Peyer's patch (tissue), 4 donors: ENCODE results near the gene TMEM120A. TPM values are rescaled to one million over a fixed set of nuclear protein-coding genes. Genes with fewer than 3 reads are reported as not detected.
A peak's percentile ranks its signal among the peaks of the same experiment; 100 is the strongest.
"Not testable (repeated sequence)": the region's sequence is repeated elsewhere in the genome, so short reads cannot be mapped to it uniquely, and the experiment has no call there.

Experiments used
- DNase-seq, 3 donors: peaks; one replicate each; pipeline ENCODE4 v3.0.0-alpha.2; 2017 to 2019
- H3K27ac ChIP-seq, 4 donors: fragments of 200-600 bp; sonication (generic); one replicate each; pipeline ENCODE4 v1.5.1; 2016 to 2019
- H3K27me3 ChIP-seq, 2 donors: fragments of 200-600 bp; sonication (generic); one replicate each; pipeline ENCODE4 v1.5.1; 2019
- H3K36me3 ChIP-seq, 3 donors: fragments of 200-600 bp; sonication (generic); one replicate each; pipeline ENCODE4 v1.5.1; 2016 to 2019
- H3K4me1 ChIP-seq, 4 donors: fragments of 200-600 bp; sonication (generic); one replicate each; pipeline ENCODE4 v1.5.1; 2016 to 2019
- H3K4me3 ChIP-seq, 4 donors: fragments of 200-600 bp; sonication (generic); 1 replicate in 3 of 4; 2 replicates in 1 of 4; pipeline ENCODE4 v1.5.1; 2016 to 2019; ENCODE audit warnings: mild to moderate bottlenecking in 1 of 4
- H3K9me3 ChIP-seq, 4 donors: fragments of 200-600 bp; sonication (generic); one replicate each; pipeline ENCODE4 v1.5.1; 2016 to 2019; ENCODE audit warnings: mild to moderate bottlenecking in 1 of 4
- CTCF ChIP-seq, 6 experiments: fragments of 450-650 bp in 4 of 6; fragments of 200-600 bp in 2 of 6; sonication (generic) in 1 of 6; IDR thresholded peaks; one replicate each; pipeline ENCODE4 v1.5.1; 2017 to 2019; ENCODE audit warnings: antibody characterized with exemption in 6 of 6, mild to moderate bottlenecking in 3 of 6, moderate library complexity in 1 of 6
- POLR2A ChIP-seq, 2 donors: fragments of 450-650 bp; IDR thresholded peaks; one replicate each; pipeline ENCODE4 v1.5.1; 2017; ENCODE audit warnings: antibody characterized with exemption in 2 of 2, mild to moderate bottlenecking in 2 of 2, moderate library complexity in 2 of 2
- total RNA-seq, 4 donors: library from RNA; depleted of rRNA; stranded (reverse); fragments of >200 nt; gene quantifications; one replicate each; pipeline ENCODE4 v1.1.0, GENCODE V29; 2016

TMEM120A gene
- total RNA-seq, 4 donors from 2014 or later = 62.7 to 116 (median 101) TPM

GRCh38 chr7:76023002-76023401, 28.6 kb upstream of the TMEM120A start:
- H3K4me3 ChIP-seq = no peak overlapping the region
- H3K4me1 ChIP-seq = no peaks in the 10 kb centered on the region
- H3K27ac ChIP-seq = no peak overlapping the region
- H3K36me3 ChIP-seq = peaks cover 0 to 33% (median 0%) of the 10 kb centered on the region in 3 donors
- H3K27me3 ChIP-seq = no peaks in the 10 kb centered on the region
- no peak for TF ChIP-seq POLR2A (IDR thresholded peaks at IDR 0.05)
- no peak for TF ChIP-seq CTCF (IDR thresholded peaks at IDR 0.05)
- DNase-seq = no peak
- H3K9me3 ChIP-seq = no peaks in the 10 kb centered on the region

GRCh38 chr7:76022026-76022780, 27.8 kb upstream of the TMEM120A start:
- Histone ChIP-seq H3K27ac (no peak overlapping the region), H3K4me1 (no peaks in the 10 kb centered on the region), H3K4me3 (no peak overlapping the region), H3K9me3 (no peaks in the 10 kb centered on the region), H3K27me3 (no peaks in the 10 kb centered on the region), H3K36me3 (peaks cover 0 to 33% (median 0%) of the 10 kb centered on the region in 3 donors)
- TF ChIP-seq CTCF (IDR thresholded peaks at IDR 0.05) = no peak
- TF ChIP-seq POLR2A (IDR thresholded peaks at IDR 0.05) = no peak
- no peak for DNase-seq

GRCh38 chr7:76020031-76020714, 25.8 kb upstream of the TMEM120A start:
- Histone ChIP-seq H3K27ac (no peak overlapping the region), H3K36me3 (peaks cover 0 to 29% (median 0%) of the 10 kb centered on the region in 3 donors), H3K27me3 (no peaks in the 10 kb centered on the region), H3K4me3 (no peak overlapping the region), H3K9me3 (no peaks in the 10 kb centered on the region), H3K4me1 (no peaks in the 10 kb centered on the region)
- DNase-seq = peak; percentile 60 to 89 (median 86)
- TF ChIP-seq POLR2A (IDR thresholded peaks at IDR 0.05) (no peak), CTCF (IDR thresholded peaks at IDR 0.05) (peak; percentile 73 to 95 (median 84))

GRCh38 chr7:76018520-76018919, 24.1 kb upstream of the TMEM120A start:
- not testable (repeated sequence) for H3K4me3 ChIP-seq, H3K27ac ChIP-seq, H3K9me3 ChIP-seq, DNase-seq, H3K4me1 ChIP-seq, H3K27me3 ChIP-seq
- H3K36me3 ChIP-seq = peaks cover 0 to 25% (median 0%) of the 10 kb centered on the region in 3 donors

GRCh38 chr7:76016191-76016947, 22.0 kb upstream of the TMEM120A start:
- H3K36me3 ChIP-seq = peaks cover 0 to 16% (median 0%) of the 10 kb centered on the region in 3 donors
- no peaks in the 10 kb centered on the region for H3K9me3 ChIP-seq
- no peaks in the 10 kb centered on the region for H3K27me3 ChIP-seq
- no peak overlapping the region for H3K27ac ChIP-seq
- TF ChIP-seq CTCF (IDR thresholded peaks at IDR 0.05) (no peak), POLR2A (IDR thresholded peaks at IDR 0.05) (no peak)
- DNase-seq = no peak
- no peaks in the 10 kb centered on the region for H3K4me1 ChIP-seq
- no peak overlapping the region for H3K4me3 ChIP-seq
